ENCODE measurements around the gene GOLGA3.

DNA sequence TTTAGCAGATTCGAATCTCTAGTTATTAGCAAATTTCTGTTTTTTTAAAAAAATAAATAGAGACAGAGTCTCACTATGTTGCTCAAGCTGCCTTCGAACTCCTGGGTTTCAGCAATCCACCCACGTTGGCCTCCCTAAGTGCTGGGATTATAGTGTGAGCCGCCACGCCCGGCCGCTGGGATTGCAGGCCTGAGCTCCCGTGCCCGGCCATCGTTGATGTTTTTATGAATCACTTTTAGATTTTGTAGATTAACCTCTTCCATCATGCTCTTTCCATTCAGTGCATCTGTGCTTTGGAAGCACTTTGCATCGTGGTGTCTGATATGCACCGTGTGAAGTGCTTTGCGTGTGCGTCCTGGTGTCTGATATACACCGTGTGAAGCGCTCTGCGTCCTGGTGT is 97.1 kb downstream of the GOLGA3 start:
- TF ChIP-seq ATF7 (IDR thresholded peaks at IDR 0.05; ENCODE audit: low read depth) (no peak), GABPA (IDR thresholded peaks at IDR 0.05; ENCODE audit: low read depth) (no peak), FOS (IDR thresholded peaks at IDR 0.05; ENCODE audit: borderline replicate concordance, extremely low read depth, insufficient read length) (no peak)
- TF ChIP-seq, protein P1, sequence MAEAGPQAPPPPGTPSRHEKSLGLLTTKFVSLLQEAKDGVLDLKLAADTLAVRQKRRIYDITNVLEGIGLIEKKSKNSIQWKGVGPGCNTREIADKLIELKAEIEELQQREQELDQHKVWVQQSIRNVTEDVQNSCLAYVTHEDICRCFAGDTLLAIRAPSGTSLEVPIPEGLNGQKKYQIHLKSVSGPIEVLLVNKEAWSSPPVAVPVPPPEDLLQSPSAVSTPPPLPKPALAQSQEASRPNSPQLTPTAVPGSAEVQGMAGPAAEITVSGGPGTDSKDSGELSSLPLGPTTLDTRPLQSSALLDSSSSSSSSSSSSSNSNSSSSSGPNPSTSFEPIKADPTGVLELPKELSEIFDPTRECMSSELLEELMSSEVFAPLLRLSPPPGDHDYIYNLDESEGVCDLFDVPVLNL (IDR thresholded peaks at IDR 0.05; ENCODE audit: low read depth, low read length), result no peak
- TF ChIP-seq, protein P2, sequence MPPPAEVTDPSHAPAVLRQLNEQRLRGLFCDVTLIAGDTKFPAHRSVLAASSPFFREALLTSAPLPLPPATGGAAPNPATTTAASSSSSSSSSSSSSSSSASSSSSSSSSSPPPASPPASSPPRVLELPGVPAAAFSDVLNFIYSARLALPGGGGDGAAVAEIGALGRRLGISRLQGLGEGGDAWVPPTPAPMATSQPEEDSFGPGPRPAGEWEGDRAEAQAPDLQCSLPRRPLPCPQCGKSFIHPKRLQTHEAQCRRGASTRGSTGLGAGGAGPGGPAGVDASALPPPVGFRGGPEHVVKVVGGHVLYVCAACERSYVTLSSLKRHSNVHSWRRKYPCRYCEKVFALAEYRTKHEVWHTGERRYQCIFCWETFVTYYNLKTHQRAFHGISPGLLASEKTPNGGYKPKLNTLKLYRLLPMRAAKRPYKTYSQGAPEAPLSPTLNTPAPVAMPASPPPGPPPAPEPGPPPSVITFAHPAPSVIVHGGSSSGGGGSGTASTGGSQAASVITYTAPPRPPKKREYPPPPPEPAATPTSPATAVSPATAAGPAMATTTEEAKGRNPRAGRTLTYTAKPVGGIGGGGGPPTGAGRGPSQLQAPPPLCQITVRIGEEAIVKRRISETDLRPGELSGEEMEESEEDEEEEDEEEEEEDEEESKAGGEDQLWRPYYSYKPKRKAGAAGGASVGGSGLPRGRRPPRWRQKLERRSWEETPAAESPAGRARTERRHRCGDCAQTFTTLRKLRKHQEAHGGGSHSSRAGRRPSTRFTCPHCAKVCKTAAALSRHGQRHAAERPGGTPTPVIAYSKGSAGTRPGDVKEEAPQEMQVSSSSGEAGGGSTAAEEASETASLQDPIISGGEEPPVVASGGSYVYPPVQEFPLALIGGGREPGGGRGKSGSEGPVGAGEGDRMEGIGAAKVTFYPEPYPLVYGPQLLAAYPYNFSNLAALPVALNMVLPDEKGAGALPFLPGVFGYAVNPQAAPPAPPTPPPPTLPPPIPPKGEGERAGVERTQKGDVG (CRISPR knock-in tag; IDR thresholded peaks at IDR 0.05), result no peak
- TF ChIP-seq, protein P3, sequence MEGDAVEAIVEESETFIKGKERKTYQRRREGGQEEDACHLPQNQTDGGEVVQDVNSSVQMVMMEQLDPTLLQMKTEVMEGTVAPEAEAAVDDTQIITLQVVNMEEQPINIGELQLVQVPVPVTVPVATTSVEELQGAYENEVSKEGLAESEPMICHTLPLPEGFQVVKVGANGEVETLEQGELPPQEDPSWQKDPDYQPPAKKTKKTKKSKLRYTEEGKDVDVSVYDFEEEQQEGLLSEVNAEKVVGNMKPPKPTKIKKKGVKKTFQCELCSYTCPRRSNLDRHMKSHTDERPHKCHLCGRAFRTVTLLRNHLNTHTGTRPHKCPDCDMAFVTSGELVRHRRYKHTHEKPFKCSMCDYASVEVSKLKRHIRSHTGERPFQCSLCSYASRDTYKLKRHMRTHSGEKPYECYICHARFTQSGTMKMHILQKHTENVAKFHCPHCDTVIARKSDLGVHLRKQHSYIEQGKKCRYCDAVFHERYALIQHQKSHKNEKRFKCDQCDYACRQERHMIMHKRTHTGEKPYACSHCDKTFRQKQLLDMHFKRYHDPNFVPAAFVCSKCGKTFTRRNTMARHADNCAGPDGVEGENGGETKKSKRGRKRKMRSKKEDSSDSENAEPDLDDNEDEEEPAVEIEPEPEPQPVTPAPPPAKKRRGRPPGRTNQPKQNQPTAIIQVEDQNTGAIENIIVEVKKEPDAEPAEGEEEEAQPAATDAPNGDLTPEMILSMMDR (IDR thresholded peaks at IDR 0.05 in 2 of 3, conservative IDR thresholded peaks at IDR 0.05 in 1 of 3; ENCODE audit: control insufficient read depth in 2 of 3, extremely low read depth in 1 of 3, insufficient read depth in 1 of 3, low read depth in 3 of 3, low read length in 3 of 3), result no peak

Data from GM12878 (cell line).